ENCODE data around the gene PDYN.

PDYN gene

DNA sequence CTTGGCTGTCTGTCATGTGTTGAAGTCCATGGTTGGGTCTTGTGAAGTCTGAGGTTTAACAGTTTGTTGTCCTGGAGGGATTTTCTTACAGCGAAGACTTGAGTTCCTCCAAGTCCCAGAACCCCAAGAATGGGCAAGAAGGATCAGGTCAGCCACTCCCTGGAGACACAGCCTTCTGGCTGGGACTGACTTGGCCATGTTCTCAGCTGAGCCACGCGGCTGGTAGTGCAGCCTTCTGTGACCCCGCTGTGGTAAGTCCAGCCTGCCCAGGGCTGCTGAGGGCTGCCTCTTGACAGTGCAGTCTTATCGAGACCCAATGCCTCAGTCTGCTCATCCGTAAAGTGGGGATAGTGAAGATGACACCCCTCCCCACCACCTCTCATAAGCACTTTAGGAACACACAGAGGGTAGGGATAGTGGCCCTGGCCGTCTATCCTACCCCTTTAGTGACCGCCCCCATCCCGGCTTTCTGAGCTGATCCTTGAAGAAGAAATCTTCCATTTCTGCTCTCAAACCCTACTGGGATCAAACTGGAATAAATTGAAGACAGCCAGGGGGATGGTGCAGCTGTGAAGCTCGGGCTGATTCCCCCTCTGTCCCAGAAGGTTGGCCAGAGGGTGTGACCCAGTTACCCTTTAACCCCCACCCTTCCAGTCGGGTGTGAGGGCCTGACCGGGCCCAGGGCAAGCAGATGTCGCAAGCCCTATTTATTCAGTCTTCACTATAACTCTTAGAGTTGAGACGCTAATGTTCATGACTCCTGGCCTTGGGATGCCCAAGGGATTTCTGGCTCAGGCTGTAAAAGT lies 55.2 kb downstream of the PDYN start:
- no peak for DNase-seq (ENCODE audit: extremely low read depth, low read depth)
- no peak overlapping the region for H3K4me3 ChIP-seq (replicated peaks; ENCODE audit: low read depth, low read length)
- no peak for TF ChIP-seq CTCF (IDR thresholded peaks at IDR 0.05; ENCODE audit: low read depth, low read length, missing control alignments)

DNA sequence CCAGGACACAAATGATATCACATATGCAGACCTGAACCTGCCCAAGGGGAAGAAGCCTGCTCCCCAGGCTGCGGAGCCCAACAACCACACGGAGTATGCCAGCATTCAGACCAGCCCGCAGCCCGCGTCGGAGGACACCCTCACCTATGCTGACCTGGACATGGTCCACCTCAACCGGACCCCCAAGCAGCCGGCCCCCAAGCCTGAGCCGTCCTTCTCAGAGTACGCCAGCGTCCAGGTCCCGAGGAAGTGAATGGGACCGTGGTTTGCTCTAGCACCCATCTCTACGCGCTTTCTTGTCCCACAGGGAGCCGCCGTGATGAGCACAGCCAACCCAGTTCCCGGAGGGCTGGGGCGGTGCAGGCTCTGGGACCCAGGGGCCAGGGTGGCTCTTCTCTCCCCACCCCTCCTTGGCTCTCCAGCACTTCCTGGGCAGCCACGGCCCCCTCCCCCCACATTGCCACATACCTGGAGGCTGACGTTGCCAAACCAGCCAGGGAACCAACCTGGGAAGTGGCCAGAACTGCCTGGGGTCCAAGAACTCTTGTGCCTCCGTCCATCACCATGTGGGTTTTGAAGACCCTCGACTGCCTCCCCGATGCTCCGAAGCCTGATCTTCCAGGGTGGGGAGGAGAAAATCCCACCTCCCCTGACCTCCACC lies 56.4 kb downstream of the PDYN start:
- DNase-seq (ENCODE audit: extremely low read depth, low read depth) = no peak
- H3K4me3 ChIP-seq (replicated peaks; ENCODE audit: low read depth, low read length) = no peak overlapping the region
- TF ChIP-seq CTCF (IDR thresholded peaks at IDR 0.05; ENCODE audit: low read depth, low read length, missing control alignments) = no peak

DNA sequence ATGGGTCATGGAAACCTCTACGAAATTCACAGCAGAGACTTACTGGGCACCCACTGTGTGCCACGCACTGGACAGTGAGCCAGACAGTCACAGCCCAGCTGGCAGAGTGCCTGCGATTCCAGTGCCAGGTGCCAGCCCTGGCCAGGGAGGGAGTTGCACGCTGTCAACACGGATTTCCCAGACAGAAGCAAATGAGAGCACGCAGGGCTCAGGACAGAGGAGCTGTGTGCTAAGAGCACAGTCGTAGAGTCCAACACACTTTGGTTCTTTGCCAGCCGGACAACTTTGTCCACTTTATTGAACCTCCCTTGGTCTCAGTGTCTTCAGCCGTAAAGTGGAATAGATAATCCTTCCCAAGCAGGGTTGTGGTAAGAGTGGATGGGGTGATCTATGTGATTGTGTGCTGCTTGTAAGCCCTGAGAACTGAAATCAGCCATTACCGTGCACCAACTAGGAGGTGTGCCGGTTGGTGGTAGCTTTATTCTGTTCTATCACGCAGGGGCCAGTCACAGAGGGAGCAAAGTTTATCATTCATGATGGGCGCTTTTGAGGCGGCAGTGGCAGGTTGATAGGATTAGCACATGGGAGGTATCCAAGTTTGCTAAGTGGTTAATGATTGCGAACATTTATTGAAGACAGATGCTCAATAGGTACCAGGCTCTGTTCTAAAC lies 58.0 kb downstream of the PDYN start:
- DNase-seq (ENCODE audit: extremely low read depth, low read depth) = no peak
- no peak overlapping the region for H3K4me3 ChIP-seq (replicated peaks; ENCODE audit: low read depth, low read length)
- TF ChIP-seq CTCF (IDR thresholded peaks at IDR 0.05; ENCODE audit: low read depth, low read length, missing control alignments) = no peak

GRCh38 chr20:1934721-1935573 lies 58.9 kb downstream of the PDYN start:
- TF ChIP-seq CTCF (IDR thresholded peaks at IDR 0.05; ENCODE audit: low read depth, low read length, missing control alignments) = no peak
- no peak for DNase-seq (ENCODE audit: extremely low read depth, low read depth)
- H3K4me3 ChIP-seq (replicated peaks; ENCODE audit: low read depth, low read length) = no peak overlapping the region

DNA sequence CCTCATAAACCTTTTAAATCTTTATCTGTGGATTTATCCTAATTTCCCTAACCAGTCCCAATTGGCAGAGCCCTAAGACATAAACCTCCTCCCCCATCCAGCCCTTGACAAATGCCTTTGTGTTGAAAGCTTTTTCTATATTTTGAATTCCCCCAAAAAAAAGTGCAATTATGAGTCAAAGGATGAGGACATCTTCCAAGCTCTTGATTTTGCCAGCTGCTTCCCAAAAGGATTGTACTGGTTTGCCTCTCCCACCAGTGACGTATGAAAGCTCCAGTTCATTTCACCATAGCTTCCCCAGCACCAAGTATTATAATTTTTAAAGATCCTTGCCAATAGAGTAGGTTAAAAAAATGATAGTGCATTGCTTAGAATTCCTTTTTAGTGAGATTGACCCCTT lies 59.7 kb downstream of the PDYN start:
- H3K4me3 ChIP-seq (replicated peaks; ENCODE audit: low read depth, low read length) = no peak overlapping the region
- TF ChIP-seq CTCF (IDR thresholded peaks at IDR 0.05; ENCODE audit: low read depth, low read length, missing control alignments) = no peak
- no peak for DNase-seq (ENCODE audit: extremely low read depth, low read depth)

DNA sequence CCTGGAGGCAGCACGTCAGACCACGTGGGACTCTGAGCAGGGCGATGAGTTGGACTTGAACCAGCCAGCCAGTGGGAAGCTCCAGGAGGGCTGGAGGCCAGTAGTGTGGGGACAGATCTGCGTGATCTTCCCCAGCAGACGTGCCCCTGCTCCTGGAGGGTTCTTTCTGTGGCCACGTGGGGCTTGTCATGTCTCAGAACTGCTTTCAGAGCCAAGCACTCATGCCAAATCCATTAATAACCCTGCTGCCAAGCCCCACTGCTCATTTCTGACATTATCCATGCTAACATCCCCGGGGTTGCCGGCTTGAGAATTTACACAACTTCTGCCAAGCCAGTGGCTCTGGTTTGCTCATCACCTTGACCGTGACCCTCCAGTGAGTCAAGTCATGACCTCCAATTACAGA lies 60.4 kb downstream of the PDYN start:
- H3K4me3 ChIP-seq (replicated peaks; ENCODE audit: low read depth, low read length) = no peak overlapping the region
- no peak for TF ChIP-seq CTCF (IDR thresholded peaks at IDR 0.05; ENCODE audit: low read depth, low read length, missing control alignments)
- DNase-seq (ENCODE audit: extremely low read depth, low read depth) = no peak

All from HFF-Myc (cell line).